Right lobe of liver (tissue), 4 donors: ENCODE results near the gene NAALADL2.

Source experiments
- POLR2A ChIP-seq: fragments of 450-650 bp; IDR thresholded peaks from one replicate; pipeline ENCODE4 v1.6.1; 2017; ENCODE audit warnings: antibody characterized with exemption, mild to moderate bottlenecking
- TF ChIP-seq, protein P1 (sequence below), 4 donors: fragments of 200-600 bp in 3 of 4; fragments of 450-650 bp in 1 of 4; IDR thresholded peaks; one replicate each; pipeline versions ENCODE4 v1.5.1 to v1.8.0; 2016 to 2022; ENCODE audit warnings: antibody characterized with exemption in 4 of 4, mild to moderate bottlenecking in 2 of 4
- donor health status: DM: no; HTN: no; CAD: no.
- donor health status: DM: no; HTN: no; CAD: no.
- donor health status: DM: no; HTN: yes; CAD: no.

- TF ChIP-seq, protein P1, sequence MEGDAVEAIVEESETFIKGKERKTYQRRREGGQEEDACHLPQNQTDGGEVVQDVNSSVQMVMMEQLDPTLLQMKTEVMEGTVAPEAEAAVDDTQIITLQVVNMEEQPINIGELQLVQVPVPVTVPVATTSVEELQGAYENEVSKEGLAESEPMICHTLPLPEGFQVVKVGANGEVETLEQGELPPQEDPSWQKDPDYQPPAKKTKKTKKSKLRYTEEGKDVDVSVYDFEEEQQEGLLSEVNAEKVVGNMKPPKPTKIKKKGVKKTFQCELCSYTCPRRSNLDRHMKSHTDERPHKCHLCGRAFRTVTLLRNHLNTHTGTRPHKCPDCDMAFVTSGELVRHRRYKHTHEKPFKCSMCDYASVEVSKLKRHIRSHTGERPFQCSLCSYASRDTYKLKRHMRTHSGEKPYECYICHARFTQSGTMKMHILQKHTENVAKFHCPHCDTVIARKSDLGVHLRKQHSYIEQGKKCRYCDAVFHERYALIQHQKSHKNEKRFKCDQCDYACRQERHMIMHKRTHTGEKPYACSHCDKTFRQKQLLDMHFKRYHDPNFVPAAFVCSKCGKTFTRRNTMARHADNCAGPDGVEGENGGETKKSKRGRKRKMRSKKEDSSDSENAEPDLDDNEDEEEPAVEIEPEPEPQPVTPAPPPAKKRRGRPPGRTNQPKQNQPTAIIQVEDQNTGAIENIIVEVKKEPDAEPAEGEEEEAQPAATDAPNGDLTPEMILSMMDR (IDR thresholded peaks at IDR 0.05) = no peak
- TF ChIP-seq POLR2A = no peak
Observed at GRCh38 chr3:175150812-175151401, 291.8 kb downstream of the NAALADL2 start.
